GM11168 (cell line): ENCODE measurements around the gene ZNF581.

Experiments
- in situ Hi-C: fragments of 300-500 bp; cut with MboI; formaldehyde crosslinking; loops from one replicate; pipeline ENCODE4 v1.12.0; 2022; ENCODE audit warnings: low sequenced_read_pairs; ENCODE audit not compliant: unreplicated experiment

Gene ZNF581

GRCh38 chr19:55646889-55647731 is 3.7 kb downstream of the ZNF581 start:
- in situ Hi-C loops = no loop called here

GRCh38 chr19:55647732-55648584 is 4.5 kb downstream of the ZNF581 start, which contains the start of gene CCDC106:
CCDC106 (plus strand) TSS chr19:55648212; CDS start chr19:55649047, 835 bp downstream.
- in situ Hi-C loops = no loop called here

GRCh38 chr19:55648585-55649267 is 5.3 kb downstream of the ZNF581 start:
- in situ Hi-C loops = no loop called here

- in situ Hi-C loops = no loop called here
Measured at GRCh38 chr19:55649268-55650125, 6.0 kb downstream of the ZNF581 start.

- in situ Hi-C loops = no loop called here
Measured at GRCh38 chr19:55650126-55650557, 6.7 kb downstream of the ZNF581 start.

GRCh38 chr19:55650602-55651230 is 7.3 kb downstream of the ZNF581 start:
- in situ Hi-C loops = no loop called here

GRCh38 chr19:55651236-55651635 is 7.8 kb downstream of the ZNF581 start:
- in situ Hi-C loops = no loop called here

- in situ Hi-C loops = no loop called here
Measured at GRCh38 chr19:55652311-55653128, 9.1 kb downstream of the ZNF581 start.

- in situ Hi-C loops = no loop called here
Measured at GRCh38 chr19:55653651-55654322, 10.3 kb downstream of the ZNF581 start.

GRCh38 chr19:55654323-55654867 is 10.9 kb downstream of the ZNF581 start:
- in situ Hi-C loops = no loop called here

GRCh38 chr19:55654868-55655647 is 11.6 kb downstream of the ZNF581 start, which contains the start of gene U2AF2:
U2AF2 (plus strand) TSS chr19:55655035; CDS start chr19:55655105, 70 bp downstream.
- in situ Hi-C loops = no loop called here

- in situ Hi-C loops = no loop called here
Measured at GRCh38 chr19:55655648-55656040, 12.2 kb downstream of the ZNF581 start.

GRCh38 chr19:55656552-55656951 is 13.1 kb downstream of the ZNF581 start:
- in situ Hi-C loops = no loop called here

GRCh38 chr19:55656988-55657747 is 13.7 kb downstream of the ZNF581 start:
- in situ Hi-C loops = no loop called here

GRCh38 chr19:55658846-55659459 is 15.5 kb downstream of the ZNF581 start:
- in situ Hi-C loops = no loop called here

GRCh38 chr19:55659822-55660221 is 16.4 kb downstream of the ZNF581 start:
- in situ Hi-C loops = no loop called here
